GM21737 (cell line): Measurements from ENCODE around the gene MAPT.

Source experiments
- ATAC-seq: cut with Tn5 transposase; IDR thresholded peaks from one replicate; pipeline ENCODE4 v1.9.1; 2021; ENCODE audit warnings: mild to moderate bottlenecking, moderate library complexity; ENCODE audit not compliant: unreplicated experiment

MAPT gene

GRCh38 chr17:45986056-45986455 is 91.7 kb downstream of the MAPT start:
- ATAC-seq = no peak

- no peak for ATAC-seq
Observed at GRCh38 chr17:45987706-45988105, 93.4 kb downstream of the MAPT start.

GRCh38 chr17:45989759-45990158 is 95.4 kb downstream of the MAPT start:
- no peak for ATAC-seq

GRCh38 chr17:45990886-45991285 is 96.5 kb downstream of the MAPT start:
- ATAC-seq = no peak

- no peak for ATAC-seq
Observed at GRCh38 chr17:45991341-45991740, 97.0 kb downstream of the MAPT start.

GRCh38 chr17:45992175-45992574 is 97.8 kb downstream of the MAPT start:
- ATAC-seq = no peak

- no peak for ATAC-seq
Observed at GRCh38 chr17:45992904-45993303, 98.5 kb downstream of the MAPT start.

GRCh38 chr17:45993962-45994627 is 99.7 kb downstream of the MAPT start:
- ATAC-seq = no peak

- ATAC-seq = no peak
Observed at GRCh38 chr17:45994987-45995386, 100.6 kb downstream of the MAPT start.

GRCh38 chr17:45995627-45996270 is 101.4 kb downstream of the MAPT start:
- ATAC-seq = no peak

- ATAC-seq = no peak
Observed at GRCh38 chr17:45996282-45996937, 102.1 kb downstream of the MAPT start.

GRCh38 chr17:45997166-45997565 is 102.8 kb downstream of the MAPT start:
- no peak for ATAC-seq

GRCh38 chr17:45997624-45998023 is 103.3 kb downstream of the MAPT start:
- ATAC-seq = no peak

- no peak for ATAC-seq
Observed at GRCh38 chr17:45998987-45999899, 104.9 kb downstream of the MAPT start, which contains the start of gene STH. Gene STH (plus strand): TSS chr17:45999250. CDS start chr17:45999280, 30 bp downstream.

- no peak for ATAC-seq
Observed at GRCh38 chr17:45999900-46000290, 105.5 kb downstream of the MAPT start.

GRCh38 chr17:46000292-46000691 is 105.9 kb downstream of the MAPT start:
- ATAC-seq = no peak

- ATAC-seq = no peak
Observed at GRCh38 chr17:46000757-46001156, 106.4 kb downstream of the MAPT start.

GRCh38 chr17:46001390-46002310 is 107.3 kb downstream of the MAPT start:
- ATAC-seq = no peak

GRCh38 chr17:46002311-46002972 is 108.1 kb downstream of the MAPT start:
- no peak for ATAC-seq

GRCh38 chr17:46002973-46003316 is 108.6 kb downstream of the MAPT start:
- no peak for ATAC-seq
